ENCODE data around the gene TNFAIP3.

- TF ChIP-seq CTCF (IDR thresholded peaks at IDR 0.05; ENCODE audit: poor library complexity): no peak
- no peak for TF ChIP-seq EZH2 (IDR thresholded peaks at IDR 0.05; ENCODE audit: borderline replicate concordance)
Observed at GRCh38 chr6:137824556-137824879, 42.5 kb upstream of the TNFAIP3 start.

Data from hepatocyte (in vitro differentiated cells).